H9 (cell line): ENCODE results near the gene ATRNL1. TPM values are rescaled to one million over a fixed set of nuclear protein-coding genes. Genes with fewer than 3 reads are reported as not detected.

Experiments
- DNase-seq: peaks from one replicate; pipeline ENCODE4 v3.0.0-alpha.2; 2017
- H2AFZ ChIP-seq: one replicate; pipeline ENCODE4 v1.6.1; 2013; ENCODE audit warnings: mild to moderate bottlenecking, low read length, control low read depth, moderate library complexity
- H2AK5ac ChIP-seq: 2 replicates; pipeline ENCODE4 v1.6.1; 2013; ENCODE audit warnings: low read length, control low read depth, mixed read lengths; ENCODE audit not compliant: insufficient read length
- H2BK120ac ChIP-seq: one replicate; pipeline ENCODE4 v1.6.1; 2013; ENCODE audit warnings: low read depth, mild to moderate bottlenecking, low read length, control low read depth, inconsistent platforms; ENCODE audit not compliant: poor library complexity, severe bottlenecking
- H2BK12ac ChIP-seq: 2 replicates; pipeline ENCODE4 v1.6.1; 2013; ENCODE audit warnings: low read length, control low read depth, mixed read lengths, low read depth; ENCODE audit not compliant: insufficient read length
- H2BK15ac ChIP-seq: 2 replicates; pipeline ENCODE4 v1.6.1; 2013; ENCODE audit warnings: low read depth, low read length, control low read depth
- H2BK20ac ChIP-seq: one replicate; pipeline ENCODE4 v1.6.1; 2013; ENCODE audit warnings: low read depth, mild to moderate bottlenecking, low read length, control low read depth, inconsistent platforms; ENCODE audit not compliant: poor library complexity, severe bottlenecking
- H2BK5ac ChIP-seq: 2 replicates; pipeline ENCODE4 v1.6.1; 2013; ENCODE audit warnings: low read length, control low read depth, mixed read lengths; ENCODE audit not compliant: insufficient read length
- H3K14ac ChIP-seq: 2 replicates; pipeline ENCODE4 v1.6.1; 2013; ENCODE audit warnings: low read length, control low read depth; ENCODE audit not compliant: insufficient read depth
- H3K18ac ChIP-seq: 2 replicates; pipeline ENCODE4 v1.6.1; 2013; ENCODE audit warnings: low read depth, mild to moderate bottlenecking, mixed read lengths, low read length, control low read depth; ENCODE audit not compliant: insufficient read length
- H3K23ac ChIP-seq: 2 replicates; pipeline ENCODE4 v1.6.1; 2013; ENCODE audit warnings: low read length, control low read depth, mixed read lengths, low read depth; ENCODE audit not compliant: insufficient read length
- H3K23me2 ChIP-seq: 2 replicates; pipeline ENCODE4 v1.6.1; 2013; ENCODE audit warnings: low read depth, mild to moderate bottlenecking, mixed read lengths, low read length, control low read depth; ENCODE audit not compliant: insufficient read length, poor library complexity, severe bottlenecking
- H3K27ac ChIP-seq: 2 replicates; pipeline ENCODE4 v1.5.1; 2013; ENCODE audit warnings: low read length, control low read depth, mixed read lengths, low read depth; ENCODE audit not compliant: insufficient read length
- H3K27me3 ChIP-seq: 2 replicates; pipeline ENCODE4 v1.6.1; 2013; ENCODE audit warnings: low read length, control low read depth, inconsistent platforms; ENCODE audit not compliant: insufficient read depth
- H3K4ac ChIP-seq: 2 replicates; pipeline ENCODE4 v1.6.1; 2013; ENCODE audit warnings: low read depth, mild to moderate bottlenecking, control low read depth, inconsistent platforms, low read length, moderate library complexity
- H3K4me1 ChIP-seq: 2 replicates; pipeline ENCODE4 v1.6.1; 2013; ENCODE audit warnings: low read length, control low read depth, inconsistent platforms; ENCODE audit not compliant: insufficient read depth
- H3K4me2 ChIP-seq: 2 replicates; pipeline ENCODE4 v1.6.1; 2013; ENCODE audit warnings: low read length, control low read depth, mixed read lengths; ENCODE audit not compliant: insufficient read length, insufficient read depth
- H3K56ac ChIP-seq: 2 replicates; pipeline ENCODE4 v1.6.1; 2013; ENCODE audit warnings: low read depth, mild to moderate bottlenecking, mixed read lengths, low read length, control low read depth; ENCODE audit not compliant: insufficient read length
- H3K79me1 ChIP-seq: 2 replicates; pipeline ENCODE4 v1.6.1; 2013; ENCODE audit warnings: low read depth, mild to moderate bottlenecking, moderate library complexity, low read length, control low read depth, inconsistent platforms; ENCODE audit not compliant: insufficient read depth, poor library complexity, severe bottlenecking
- H3K79me2 ChIP-seq: 2 replicates; pipeline ENCODE4 v1.6.1; 2013; ENCODE audit warnings: low read length, control low read depth, inconsistent platforms; ENCODE audit not compliant: insufficient read depth
- H3K9ac ChIP-seq: 2 replicates; pipeline ENCODE4 v1.6.1; 2013; ENCODE audit warnings: low read length, control low read depth, mixed read lengths; ENCODE audit not compliant: insufficient read length; ENCODE audit errors: extremely low read depth
- H3K9me3 ChIP-seq: one replicate; pipeline ENCODE4 v1.6.1; 2013; ENCODE audit warnings: low read depth, low read length, inconsistent platforms; ENCODE audit not compliant: control insufficient read depth
- H3T11ph ChIP-seq: one replicate; pipeline ENCODE4 v1.6.1; 2013; ENCODE audit warnings: mild to moderate bottlenecking, low read length, control low read depth, inconsistent platforms
- H4K20me1 ChIP-seq: one replicate; pipeline ENCODE4 v1.6.1; 2013; ENCODE audit not compliant: control insufficient read depth, insufficient read length, insufficient read depth
- H4K5ac ChIP-seq: 2 replicates; pipeline ENCODE4 v1.6.1; 2013; ENCODE audit warnings: low read depth, mild to moderate bottlenecking, mixed read lengths, low read length, control low read depth; ENCODE audit not compliant: insufficient read length
- H4K8ac ChIP-seq: replicated peaks from 2 replicates; pipeline ENCODE4 v1.6.1; 2013; ENCODE audit warnings: low read length, control low read depth, mixed read lengths, low read depth; ENCODE audit not compliant: insufficient read length
- H4K91ac ChIP-seq: 2 replicates; pipeline ENCODE4 v1.6.1; 2013; ENCODE audit warnings: low read depth, mild to moderate bottlenecking, moderate library complexity, mixed read lengths, low read length, control low read depth; ENCODE audit not compliant: insufficient read length
- H3K27ac Mint-ChIP-seq, 3 experiments: 2 replicates in 2 of 3; 3 replicates in 1 of 3; pipeline ENCODE4 v1.8.0; 2020 to 2021; ENCODE audit warnings: mixed read lengths in 3 of 3, mild to moderate bottlenecking in 1 of 3, moderate library complexity in 1 of 3
- H3K27me3 Mint-ChIP-seq: 2 replicates; pipeline ENCODE4 v1.8.0; 2021; ENCODE audit warnings: low read depth, mild to moderate bottlenecking, moderate library complexity, mixed read lengths
- H3K36me3 Mint-ChIP-seq, 3 experiments: 2 replicates in 2 of 3; 3 replicates in 1 of 3; pipeline ENCODE4 v1.8.0; 2020 to 2021; ENCODE audit warnings: low read depth in 3 of 3, mixed read lengths in 3 of 3; ENCODE audit not compliant: insufficient read depth in 1 of 3
- H3K4me1 Mint-ChIP-seq, 2 experiments: 2 replicates each; pipeline ENCODE4 v1.8.0; 2020; ENCODE audit warnings: mixed read lengths in 2 of 2
- H3K4me3 Mint-ChIP-seq, 2 experiments: 2 replicates in 1 of 2; 3 replicates in 1 of 2; pipeline ENCODE4 v1.8.0; 2020 to 2021; ENCODE audit warnings: mild to moderate bottlenecking in 2 of 2, mixed read lengths in 2 of 2, moderate library complexity in 1 of 2
- H3K9me3 Mint-ChIP-seq, 2 experiments: 2 replicates in 1 of 2; 3 replicates in 1 of 2; pipeline ENCODE4 v1.8.0; 2020; ENCODE audit warnings: mild to moderate bottlenecking in 2 of 2, mixed read lengths in 2 of 2, moderate library complexity in 1 of 2
- CTCF ChIP-seq: fragments of 200-600 bp; sonication (generic); conservative IDR thresholded peaks from 3 replicates; pipeline ENCODE4 v1.8.0; 2021; ENCODE audit warnings: antibody characterized with exemption, mild to moderate bottlenecking
- WGBS: extraction: QIAGEN DNeasy Blood & Tissue Kit; methylation state at CpG from one replicate; pipeline ENCODE4 v1.1.7; 2013; ENCODE audit warnings: missing lambda C conversion rate, low lambda C conversion rate, mixed read lengths; ENCODE audit not compliant: insufficient read length; ENCODE audit errors: extremely low coverage; 5-methylcytosine and 5-hydroxymethylcytosine counted together
- total RNA-seq: library from RNA; stranded (reverse); gene quantifications from 2 replicates; pipeline ENCODE4 v1.2.1, GENCODE V29; 2021

Gene ATRNL1
- total RNA-seq, 1 experiment from 2014 or later, result 9.2 TPM

- no peak overlapping the region for H3K4me3 Mint-ChIP-seq
- Histone ChIP-seq H3K9ac (no peak overlapping the region), H2BK120ac (no peak overlapping the region), H3K79me2 (no peaks in the 10 kb centered on the region), H2BK15ac (no peak overlapping the region), H3K56ac (no peak overlapping the region), H4K5ac (no peak overlapping the region), H3K18ac (no peak overlapping the region), H2BK5ac (no peak overlapping the region), H2BK12ac (no peak overlapping the region), H3K9me3 (no peaks in the 10 kb centered on the region), H3K27ac (no peak overlapping the region), H3K4me2 (no peak overlapping the region), H3K23me2 (no peaks in the 10 kb centered on the region), H3K4ac (no peak overlapping the region), H4K20me1 (no peaks in the 10 kb centered on the region), H2AFZ (no peak overlapping the region), H3K4me1 (no peaks in the 10 kb centered on the region), H3K14ac (no peak overlapping the region), H2BK20ac (no peak overlapping the region), H4K8ac (no peak overlapping the region), H3K23ac (no peak overlapping the region), H3K27me3 (no peaks in the 10 kb centered on the region), H3T11ph (no peak overlapping the region), H3K79me1 (no peaks in the 10 kb centered on the region), H2AK5ac (no peak overlapping the region), H4K91ac (no peak overlapping the region)
- no peak for TF ChIP-seq CTCF
- H3K4me1 Mint-ChIP-seq, result no peaks in the 10 kb centered on the region
- H3K9me3 Mint-ChIP-seq, result no peaks in the 10 kb centered on the region
- no peaks in the 10 kb centered on the region for H3K27me3 Mint-ChIP-seq
- H3K36me3 Mint-ChIP-seq, result no peaks in the 10 kb centered on the region
- no CpG with 5 or more reads among the region's 2 CpGs for WGBS
- no peak overlapping the region for H3K27ac Mint-ChIP-seq
- no peak for DNase-seq
Measured at GRCh38 chr10:115604627-115605026, 511.5 kb downstream of the ATRNL1 start.
